Epithelial cell of proximal tubule (primary cell): ENCODE results near the gene MCTP1. TPM values are rescaled to one million over a fixed set of nuclear protein-coding genes. Genes with fewer than 3 reads are reported as not detected.

Experiments used
- DNase-seq: peaks from one replicate; pipeline ENCODE4 v3.0.0-alpha.2; 2011; ENCODE audit warnings: low read depth
- H3K4me3 ChIP-seq: 2 replicates; pipeline ENCODE4 v1.5.1; 2011; ENCODE audit warnings: low read depth, mild to moderate bottlenecking, low read length
- total RNA-seq: library from RNA; depleted of rRNA; stranded (reverse); fragments of >200 nt; gene quantifications from 2 replicates; pipeline ENCODE4 v1.2.3, GENCODE V29; 2015
- TF ChIP-seq, protein P1 (sequence below): conservative IDR thresholded peaks from 2 replicates; pipeline ENCODE4 v1.5.1; 2012; ENCODE audit warnings: low read depth, mild to moderate bottlenecking, low read length

Gene MCTP1
- total RNA-seq, 1 donor from 2014 or later: 9.7 TPM

DNA sequence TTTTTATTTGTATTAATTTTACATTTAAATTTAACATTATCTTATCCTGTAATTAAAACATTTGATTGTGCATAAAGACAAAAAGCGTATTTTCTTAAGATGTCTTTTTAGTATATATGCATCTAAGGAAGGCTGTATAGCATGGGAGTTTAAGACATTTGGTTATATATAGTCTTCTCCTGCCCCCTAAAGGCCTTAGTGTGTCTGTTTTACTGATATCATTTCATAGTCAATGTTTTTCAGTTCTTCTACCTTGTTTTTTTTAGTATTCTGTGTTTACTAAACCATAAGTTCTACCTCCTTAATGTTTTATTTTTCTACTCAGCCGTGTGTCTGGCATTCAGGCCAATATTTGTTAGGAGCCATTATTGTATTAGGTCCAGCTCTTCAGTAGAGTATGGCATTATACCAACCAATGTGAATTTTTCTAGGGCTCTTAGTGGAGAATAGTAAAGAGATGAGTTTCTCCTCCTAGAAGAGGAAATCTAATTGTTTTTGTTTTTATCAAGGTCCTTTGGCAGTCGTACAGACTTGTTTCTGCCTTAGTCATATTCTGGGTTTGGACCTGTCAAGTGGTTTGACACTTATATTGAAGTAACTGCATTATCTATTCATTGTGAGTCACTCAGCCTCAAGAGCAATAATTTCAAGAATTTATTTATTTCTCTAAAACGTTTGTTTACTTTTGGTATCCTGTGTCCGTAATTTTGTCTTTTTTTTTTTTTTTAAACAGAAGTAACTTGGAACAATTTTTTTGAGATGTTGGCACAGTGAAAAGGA lies 591.7 kb downstream of the MCTP1 start:
- no peak overlapping the region for H3K4me3 ChIP-seq
- TF ChIP-seq, protein P1, sequence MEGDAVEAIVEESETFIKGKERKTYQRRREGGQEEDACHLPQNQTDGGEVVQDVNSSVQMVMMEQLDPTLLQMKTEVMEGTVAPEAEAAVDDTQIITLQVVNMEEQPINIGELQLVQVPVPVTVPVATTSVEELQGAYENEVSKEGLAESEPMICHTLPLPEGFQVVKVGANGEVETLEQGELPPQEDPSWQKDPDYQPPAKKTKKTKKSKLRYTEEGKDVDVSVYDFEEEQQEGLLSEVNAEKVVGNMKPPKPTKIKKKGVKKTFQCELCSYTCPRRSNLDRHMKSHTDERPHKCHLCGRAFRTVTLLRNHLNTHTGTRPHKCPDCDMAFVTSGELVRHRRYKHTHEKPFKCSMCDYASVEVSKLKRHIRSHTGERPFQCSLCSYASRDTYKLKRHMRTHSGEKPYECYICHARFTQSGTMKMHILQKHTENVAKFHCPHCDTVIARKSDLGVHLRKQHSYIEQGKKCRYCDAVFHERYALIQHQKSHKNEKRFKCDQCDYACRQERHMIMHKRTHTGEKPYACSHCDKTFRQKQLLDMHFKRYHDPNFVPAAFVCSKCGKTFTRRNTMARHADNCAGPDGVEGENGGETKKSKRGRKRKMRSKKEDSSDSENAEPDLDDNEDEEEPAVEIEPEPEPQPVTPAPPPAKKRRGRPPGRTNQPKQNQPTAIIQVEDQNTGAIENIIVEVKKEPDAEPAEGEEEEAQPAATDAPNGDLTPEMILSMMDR: peak; percentile 49
- DNase-seq: no peak

DNA sequence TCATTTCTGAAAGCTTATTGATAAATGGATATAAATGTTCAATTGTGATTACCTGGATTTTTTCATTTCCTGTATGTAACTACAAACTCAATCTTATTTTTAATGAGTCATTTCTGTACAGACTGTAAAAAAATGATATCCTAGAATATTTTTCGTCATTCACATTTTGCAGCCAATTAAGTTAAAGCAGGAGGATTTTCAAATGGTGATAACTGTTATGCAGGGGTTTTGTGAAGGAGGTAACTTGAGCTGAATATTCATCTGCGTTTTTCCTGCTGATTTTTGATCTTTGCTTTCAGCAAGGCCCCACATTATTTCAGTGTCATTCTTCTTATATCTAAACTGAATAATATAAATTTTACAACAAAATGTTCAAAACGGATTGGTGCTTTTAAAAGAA lies 592.3 kb downstream of the MCTP1 start:
- DNase-seq: no peak
- no peak overlapping the region for H3K4me3 ChIP-seq
- TF ChIP-seq, protein P1: no peak

DNA sequence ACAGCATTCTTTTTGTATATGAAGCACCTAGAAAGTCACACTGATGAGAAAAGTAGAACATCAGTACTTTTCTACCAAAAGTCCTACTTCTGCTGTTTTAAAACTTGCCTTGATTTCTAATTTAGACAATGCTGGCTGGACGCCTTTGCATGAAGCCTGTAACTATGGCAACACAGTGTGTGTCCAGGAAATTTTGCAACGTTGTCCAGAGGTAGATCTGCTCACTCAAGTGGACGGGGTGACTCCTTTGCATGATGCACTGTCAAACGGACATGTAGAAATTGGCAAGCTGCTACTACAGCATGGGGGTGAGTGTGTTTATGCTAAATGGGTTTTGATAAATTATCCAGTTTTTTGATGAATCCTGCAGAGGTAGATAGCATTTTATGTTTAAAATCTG lies 592.9 kb downstream of the MCTP1 start:
- no peak overlapping the region for H3K4me3 ChIP-seq
- TF ChIP-seq, protein P1: no peak
- DNase-seq: peak; percentile 74

DNA sequence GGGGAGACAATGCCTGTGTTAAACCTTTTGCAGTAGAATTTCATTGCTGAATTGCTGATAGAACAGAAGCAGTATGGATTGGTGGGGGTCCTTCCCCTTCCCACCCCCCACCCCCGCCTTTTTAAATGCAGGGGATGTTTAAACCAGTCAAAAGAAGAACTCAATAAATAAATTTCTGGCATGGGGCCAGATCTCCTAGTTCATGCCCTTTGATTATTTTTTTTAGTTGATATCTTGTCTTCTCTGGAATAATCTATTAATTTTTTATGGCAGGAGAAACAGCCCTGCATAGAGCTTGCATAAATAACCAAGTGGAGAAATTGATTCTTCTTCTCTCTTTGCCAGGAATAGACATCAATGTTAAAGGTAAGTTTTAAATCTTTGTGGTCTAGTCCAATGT lies 593.6 kb downstream of the MCTP1 start:
- DNase-seq: no peak
- no peak overlapping the region for H3K4me3 ChIP-seq
- TF ChIP-seq, protein P1: no peak

DNA sequence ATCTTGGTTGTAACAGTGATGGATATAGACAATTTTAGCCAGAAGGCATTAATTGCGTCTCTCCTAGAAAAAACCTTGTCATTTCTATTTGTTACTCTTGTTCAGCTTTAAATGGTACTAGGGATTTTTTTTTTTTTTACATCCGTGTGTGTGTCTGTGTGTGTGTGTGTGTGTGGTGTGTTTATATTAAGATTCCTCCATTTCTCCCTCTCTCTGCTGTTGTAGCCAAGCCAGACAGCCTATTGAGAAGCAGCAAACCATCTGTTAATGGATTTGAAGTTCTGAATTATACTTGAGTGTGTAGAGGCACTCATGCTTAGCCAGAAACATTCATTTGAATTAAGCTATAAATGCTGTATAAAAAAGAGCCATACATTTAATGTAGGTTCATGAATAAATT lies 594.1 kb downstream of the MCTP1 start:
- DNase-seq: no peak
- no peak overlapping the region for H3K4me3 ChIP-seq
- TF ChIP-seq, protein P1: no peak

DNA sequence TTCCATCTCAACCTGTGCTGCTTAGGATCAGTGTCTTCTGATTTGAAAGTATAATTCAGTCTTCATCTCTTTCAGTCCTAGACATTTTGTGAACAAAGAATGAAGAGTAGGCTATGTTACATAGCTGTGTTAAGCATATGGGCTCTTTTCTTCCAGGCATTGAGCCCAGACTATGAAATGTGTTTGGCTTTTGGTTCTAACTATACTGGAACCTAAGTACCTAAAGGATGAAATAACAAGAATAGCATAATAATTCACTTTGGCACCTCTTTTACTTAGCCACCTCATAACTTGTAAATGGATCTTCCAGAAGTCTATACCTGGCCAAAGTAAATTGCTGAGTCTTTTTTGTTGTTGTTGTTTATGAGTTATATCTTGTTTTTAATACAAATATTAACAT lies 595.0 kb downstream of the MCTP1 start:
- TF ChIP-seq, protein P1: no peak
- no peak overlapping the region for H3K4me3 ChIP-seq
- no peak for DNase-seq

DNA sequence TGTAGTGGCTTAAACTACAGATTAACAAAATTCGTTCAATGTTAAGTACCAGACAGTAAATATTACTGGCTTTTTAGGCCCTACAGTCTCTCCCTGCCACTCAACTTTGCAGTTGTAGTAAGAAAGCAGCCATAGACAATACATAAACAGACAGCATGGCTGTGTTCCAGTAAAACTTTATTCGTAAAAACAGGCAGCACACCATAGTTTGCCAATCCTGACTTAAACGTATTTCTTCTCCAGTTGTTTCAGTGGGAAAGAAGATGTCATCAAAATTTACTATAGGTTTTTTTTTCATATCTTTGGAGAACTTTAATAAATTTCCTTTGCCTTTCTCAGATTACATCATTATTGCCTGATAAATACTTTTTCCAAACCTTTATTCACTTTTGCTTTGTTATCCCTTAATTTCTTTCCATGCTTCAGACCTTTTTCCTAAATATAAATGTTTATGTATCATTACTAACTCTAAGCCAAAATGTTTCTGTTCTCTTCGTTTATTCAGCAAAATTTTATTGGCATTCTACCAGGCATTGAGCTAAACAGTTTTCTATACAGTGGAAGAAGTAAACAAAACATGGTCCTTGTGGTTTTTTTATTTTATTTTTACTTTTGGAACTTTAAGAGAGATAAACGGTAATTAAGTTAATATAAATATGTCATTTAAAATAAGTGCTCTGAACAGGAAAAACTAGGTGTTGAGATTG lies 601.9 kb downstream of the MCTP1 start:
- no peak for DNase-seq
- TF ChIP-seq, protein P1: no peak

More for the DNA sequence above, 601.9 kb downstream of the MCTP1 start:
- H3K4me3 ChIP-seq: no peak overlapping the region
